Sigmoid colon (tissue), 7 donors: Measurements from ENCODE around the gene KIF5A. TPM values are rescaled to one million over a fixed set of nuclear protein-coding genes. Genes with fewer than 3 reads are reported as not detected.

Experiments
- DNase-seq: peaks from one replicate; pipeline ENCODE4 v3.0.0-alpha.2; 2019
- H3K27ac ChIP-seq, 4 donors: fragments of 200-600 bp; sonication (generic); one replicate each; pipeline ENCODE4 v1.5.1; 2016 to 2019; ENCODE audit warnings: mild to moderate bottlenecking in 1 of 4
- H3K27me3 ChIP-seq, 3 donors: fragments of 200-600 bp; sonication (generic); one replicate each; pipeline ENCODE4 v1.5.1; 2019; ENCODE audit warnings: mild to moderate bottlenecking in 1 of 3
- H3K36me3 ChIP-seq, 4 donors: fragments of 200-600 bp; sonication (generic); one replicate each; pipeline ENCODE4 v1.5.1; 2016 to 2019
- H3K4me1 ChIP-seq, 4 donors: fragments of 200-600 bp; sonication (generic); one replicate each; pipeline ENCODE4 v1.5.1; 2017 to 2019
- H3K4me3 ChIP-seq, 4 donors: fragments of 200-600 bp; sonication (generic); one replicate each; pipeline ENCODE4 v1.5.1; 2017 to 2019; ENCODE audit warnings: mild to moderate bottlenecking in 2 of 4, moderate library complexity in 1 of 4
- H3K9me3 ChIP-seq, 4 donors: fragments of 200-600 bp in 3 of 4; sonication (generic) in 3 of 4; one replicate each; pipeline versions ENCODE4 v1.5.1 to v1.6.1; 2013 to 2019
- EP300 ChIP-seq, 4 donors: sonication (generic); formaldehyde crosslinking; IDR thresholded peaks; one replicate each; pipeline ENCODE4 v1.6.1; 2017; ENCODE audit warnings: antibody characterized with exemption in 4 of 4
- POLR2A ChIP-seq, 2 donors: fragments of 450-650 bp; IDR thresholded peaks; one replicate each; pipeline ENCODE4 v1.6.1; 2016; ENCODE audit warnings: antibody characterized with exemption in 2 of 2, mild to moderate bottlenecking in 2 of 2, moderate library complexity in 2 of 2
- POLR2AphosphoS5 ChIP-seq, 4 donors: sonication (generic); formaldehyde crosslinking; IDR thresholded peaks; one replicate each; pipeline ENCODE4 v1.6.1; 2017; ENCODE audit warnings: antibody characterized with exemption in 4 of 4
- WGBS, 2 donors: extraction: QIAGEN DNeasy Blood & Tissue Kit; methylation state at CpG; one replicate each; pipeline ENCODE4 v1.1.7; 2013; 5-methylcytosine and 5-hydroxymethylcytosine counted together
- intact Hi-C: fragments of 100-400 bp; cut with DNase I; formaldehyde crosslinking; loops from one replicate; pipeline ENCODE4 v1.15.1; 2023
- polyA plus RNA-seq, 3 donors: library from polyadenylated mRNA; stranded (reverse); fragments of 200-250 nt; gene quantifications; one replicate each; pipeline ENCODE4 v1.2.3, GENCODE V29; 2013
- total RNA-seq, 4 donors: library from RNA; depleted of rRNA; stranded (reverse); fragments of >200 nt; gene quantifications; one replicate each; pipeline ENCODE4 v1.1.0, GENCODE V29; 2016
- TF ChIP-seq, protein P1 (sequence below), 4 experiments: fragments of 450-650 bp in 3 of 4; fragments of 200-600 bp in 1 of 4; IDR thresholded peaks; one replicate each; pipeline ENCODE4 v1.5.1; 2016 to 2019; ENCODE audit warnings: antibody characterized with exemption in 4 of 4, mild to moderate bottlenecking in 3 of 4, moderate library complexity in 2 of 4
- donor health status: healthy with polysubstance abuse.
- donor health status: Bipolar disorder and iron deficiency.
- donor health status: healthy.

KIF5A gene
- total and polyA plus RNA-seq, 7 donors = under 0.01 to 8.9 (median 3.6) TPM

DNA sequence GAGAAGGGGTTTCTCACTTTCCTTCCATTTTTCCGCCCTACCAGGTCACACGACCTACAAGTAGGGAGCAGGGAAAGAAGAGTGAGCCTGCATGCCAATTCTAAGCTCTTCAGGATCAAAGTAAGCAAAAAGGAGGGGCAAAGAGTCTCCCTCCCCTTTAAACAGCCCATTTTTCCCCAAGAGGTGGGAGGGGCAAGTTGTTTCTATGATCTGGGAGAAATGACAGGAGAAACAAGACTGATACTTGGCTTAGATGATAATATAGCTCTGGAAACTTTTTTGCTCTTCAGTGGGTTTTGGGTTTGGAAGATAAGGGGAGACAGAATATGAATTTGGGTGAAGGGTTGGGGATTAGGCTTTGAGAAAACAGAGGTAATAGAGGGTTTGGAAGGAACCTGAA, 56.6 kb downstream of the KIF5A start:
- no peaks in the 10 kb centered on the region for H3K27me3 ChIP-seq
- WGBS, 2 donors = 64 to 74% methylated on average over 2 of the region's 2 CpGs
- intact Hi-C loops = loop anchor here (5.0 kb wide), 1 partner anchor 59 kb away; the partner anchor contains the start of gene DCTN2
- DNase-seq = no peak
- peak overlapping the region; percentile 97 to 99 (median 98) for H3K27ac ChIP-seq
- H3K4me1 ChIP-seq = peaks cover 0 to 48% (median 41%) of the 10 kb centered on the region in 4 donors
- no peaks in the 10 kb centered on the region for H3K9me3 ChIP-seq
- TF ChIP-seq POLR2A (IDR thresholded peaks at IDR 0.05) (no peak), POLR2AphosphoS5 (IDR thresholded peaks at IDR 0.05) (no peak), EP300 (IDR thresholded peaks at IDR 0.05) (no peak)
- TF ChIP-seq, protein P1, sequence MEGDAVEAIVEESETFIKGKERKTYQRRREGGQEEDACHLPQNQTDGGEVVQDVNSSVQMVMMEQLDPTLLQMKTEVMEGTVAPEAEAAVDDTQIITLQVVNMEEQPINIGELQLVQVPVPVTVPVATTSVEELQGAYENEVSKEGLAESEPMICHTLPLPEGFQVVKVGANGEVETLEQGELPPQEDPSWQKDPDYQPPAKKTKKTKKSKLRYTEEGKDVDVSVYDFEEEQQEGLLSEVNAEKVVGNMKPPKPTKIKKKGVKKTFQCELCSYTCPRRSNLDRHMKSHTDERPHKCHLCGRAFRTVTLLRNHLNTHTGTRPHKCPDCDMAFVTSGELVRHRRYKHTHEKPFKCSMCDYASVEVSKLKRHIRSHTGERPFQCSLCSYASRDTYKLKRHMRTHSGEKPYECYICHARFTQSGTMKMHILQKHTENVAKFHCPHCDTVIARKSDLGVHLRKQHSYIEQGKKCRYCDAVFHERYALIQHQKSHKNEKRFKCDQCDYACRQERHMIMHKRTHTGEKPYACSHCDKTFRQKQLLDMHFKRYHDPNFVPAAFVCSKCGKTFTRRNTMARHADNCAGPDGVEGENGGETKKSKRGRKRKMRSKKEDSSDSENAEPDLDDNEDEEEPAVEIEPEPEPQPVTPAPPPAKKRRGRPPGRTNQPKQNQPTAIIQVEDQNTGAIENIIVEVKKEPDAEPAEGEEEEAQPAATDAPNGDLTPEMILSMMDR (IDR thresholded peaks at IDR 0.05) = no peak
- peaks cover 0 to 32% (median 15%) of the 10 kb centered on the region in 4 donors for H3K36me3 ChIP-seq
- H3K4me3 ChIP-seq = no peak overlapping the region

GRCh38 chr12:57606821-57607220, 57.0 kb downstream of the KIF5A start:
- no peaks in the 10 kb centered on the region for H3K9me3 ChIP-seq
- peaks cover 0 to 28% (median 15%) of the 10 kb centered on the region in 4 donors for H3K36me3 ChIP-seq
- H3K4me3 ChIP-seq = no peak overlapping the region
- H3K4me1 ChIP-seq = peaks cover 0 to 53% (median 42%) of the 10 kb centered on the region in 4 donors
- intact Hi-C loops = loop anchor here (5.0 kb wide), 1 partner anchor 60 kb away; the partner anchor contains the start of gene DCTN2
- no peaks in the 10 kb centered on the region for H3K27me3 ChIP-seq
- TF ChIP-seq EP300 (IDR thresholded peaks at IDR 0.05) (no peak), POLR2A (IDR thresholded peaks at IDR 0.05) (no peak), POLR2AphosphoS5 (IDR thresholded peaks at IDR 0.05) (no peak)
- TF ChIP-seq, protein P1 (IDR thresholded peaks at IDR 0.05) = no peak
- peak overlapping the region; percentile 97 to 99 (median 98) for H3K27ac ChIP-seq
- WGBS, 2 donors = 95% methylated on average over 11 of the region's 11 CpGs
- no peak for DNase-seq

DNA sequence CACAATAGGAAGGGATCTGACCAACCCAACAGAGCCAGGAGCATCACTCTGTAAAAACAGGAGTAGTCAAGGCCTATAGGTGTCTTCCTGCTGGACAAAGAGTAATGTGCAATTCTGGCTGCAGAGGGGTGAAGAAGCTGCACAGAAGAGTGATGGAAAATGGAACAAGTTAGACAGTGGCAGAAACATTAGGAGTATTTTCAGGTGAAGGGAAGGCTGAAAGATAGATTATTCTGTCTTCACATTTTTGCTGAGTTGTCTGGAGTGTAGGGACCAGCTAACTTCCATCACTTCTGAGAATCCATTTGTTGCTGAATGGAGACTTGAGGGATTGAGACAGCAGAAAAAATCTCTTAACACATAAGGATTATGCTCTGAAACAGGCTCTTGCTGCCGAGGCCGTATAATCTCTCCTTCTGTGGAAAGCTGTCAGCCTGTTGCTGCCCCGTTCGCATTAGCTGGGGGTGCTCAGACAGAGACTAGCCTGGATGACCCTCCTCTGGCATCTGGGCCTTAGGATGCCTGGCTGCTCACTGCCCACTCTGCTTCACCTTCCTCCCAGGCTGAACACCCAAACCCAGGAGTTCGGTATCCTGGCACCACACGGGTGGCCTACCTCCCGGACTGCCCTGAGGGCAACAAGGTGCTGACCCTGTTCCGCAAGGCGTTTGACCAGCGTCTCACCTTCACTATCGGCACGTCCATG, 58.3 kb downstream of the KIF5A start:
- TF ChIP-seq POLR2A (IDR thresholded peaks at IDR 0.05) (no peak), EP300 (IDR thresholded peaks at IDR 0.05) (no peak), POLR2AphosphoS5 (IDR thresholded peaks at IDR 0.05) (no peak)
- TF ChIP-seq, protein P1 (IDR thresholded peaks at IDR 0.05) = no peak
- 87 to 90% methylated on average over 12 of the region's 12 CpGs for WGBS, 2 donors
- Histone ChIP-seq H3K4me3 (no peak overlapping the region), H3K27ac (peak overlapping the region; percentile 96 to 97 (median 96)), H3K4me1 (peaks cover 0 to 65% (median 53%) of the 10 kb centered on the region in 4 donors), H3K36me3 (peaks cover 0 to 23% (median 15%) of the 10 kb centered on the region in 4 donors), H3K27me3 (no peaks in the 10 kb centered on the region), H3K9me3 (no peaks in the 10 kb centered on the region)
- DNase-seq = no peak
- intact Hi-C loops = loop anchor here (5.0 kb wide), 1 partner anchor 61 kb away; the partner anchor contains the start of gene DCTN2

- TF ChIP-seq POLR2A (IDR thresholded peaks at IDR 0.05) = no peak
- TF ChIP-seq EP300 (IDR thresholded peaks at IDR 0.05) = no peak
- TF ChIP-seq, protein P1 (IDR thresholded peaks at IDR 0.05) = no peak
- no peak for TF ChIP-seq POLR2AphosphoS5 (IDR thresholded peaks at IDR 0.05)
- 71 to 82% methylated on average over 19 of the region's 19 CpGs for WGBS, 2 donors
- H3K27ac ChIP-seq = peak overlapping the region; percentile 96 to 97 (median 96)
- H3K4me3 ChIP-seq = peak overlapping the region; percentile 67 to 95 (median 86)
- H3K9me3 ChIP-seq = no peaks in the 10 kb centered on the region
- intact Hi-C loops = loop anchor here (5.0 kb wide), 1 partner anchor 62 kb away; the partner anchor contains the start of gene DCTN2
- H3K27me3 ChIP-seq = no peaks in the 10 kb centered on the region
- H3K36me3 ChIP-seq = peaks cover 0 to 30% (median 18%) of the 10 kb centered on the region in 4 donors
- DNase-seq = no peak
- H3K4me1 ChIP-seq = peaks cover 0 to 70% (median 58%) of the 10 kb centered on the region in 4 donors
Observed at GRCh38 chr12:57609101-57609780, 59.4 kb downstream of the KIF5A start.
